PFSK-1 (cell line): ENCODE data around the gene ZDHHC14.

Experiments used
- FOXP2 ChIP-seq: optimal IDR thresholded peaks from 2 replicates; pipeline ENCODE3; 2011; ENCODE audit warnings: borderline replicate concordance, control low read depth, inconsistent platforms; ENCODE audit not compliant: insufficient read depth; ENCODE audit errors: extremely low read length, extremely low read depth
- POLR2AphosphoS5 ChIP-seq: IDR thresholded peaks from 2 replicates; pipeline ENCODE4 v1.6.1; 2012; ENCODE audit warnings: low read depth, mild to moderate bottlenecking, control low read depth, low read length, moderate library complexity
- SIN3A ChIP-seq: IDR thresholded peaks from 2 replicates; pipeline ENCODE4 v1.6.1; 2012; ENCODE audit warnings: mild to moderate bottlenecking, low read length, moderate library complexity, borderline replicate concordance; ENCODE audit not compliant: insufficient read depth
- TAF1 ChIP-seq: IDR thresholded peaks from 2 replicates; pipeline ENCODE4 v1.6.1; 2012; ENCODE audit warnings: low read length, control low read depth, borderline replicate concordance; ENCODE audit not compliant: insufficient read depth
- TF ChIP-seq, protein P1 (sequence below), 2 experiments: IDR thresholded peaks; 2 replicates each; pipeline versions ENCODE4 v1.6.1 to v1.8.0; 2011 to 2012; ENCODE audit warnings: low read depth in 2 of 2, low read length in 2 of 2, control low read depth in 1 of 2, inconsistent platforms in 1 of 2, mild to moderate bottlenecking in 1 of 2, moderate library complexity in 1 of 2; ENCODE audit not compliant: insufficient read depth in 1 of 2

- TF ChIP-seq, protein P1, sequence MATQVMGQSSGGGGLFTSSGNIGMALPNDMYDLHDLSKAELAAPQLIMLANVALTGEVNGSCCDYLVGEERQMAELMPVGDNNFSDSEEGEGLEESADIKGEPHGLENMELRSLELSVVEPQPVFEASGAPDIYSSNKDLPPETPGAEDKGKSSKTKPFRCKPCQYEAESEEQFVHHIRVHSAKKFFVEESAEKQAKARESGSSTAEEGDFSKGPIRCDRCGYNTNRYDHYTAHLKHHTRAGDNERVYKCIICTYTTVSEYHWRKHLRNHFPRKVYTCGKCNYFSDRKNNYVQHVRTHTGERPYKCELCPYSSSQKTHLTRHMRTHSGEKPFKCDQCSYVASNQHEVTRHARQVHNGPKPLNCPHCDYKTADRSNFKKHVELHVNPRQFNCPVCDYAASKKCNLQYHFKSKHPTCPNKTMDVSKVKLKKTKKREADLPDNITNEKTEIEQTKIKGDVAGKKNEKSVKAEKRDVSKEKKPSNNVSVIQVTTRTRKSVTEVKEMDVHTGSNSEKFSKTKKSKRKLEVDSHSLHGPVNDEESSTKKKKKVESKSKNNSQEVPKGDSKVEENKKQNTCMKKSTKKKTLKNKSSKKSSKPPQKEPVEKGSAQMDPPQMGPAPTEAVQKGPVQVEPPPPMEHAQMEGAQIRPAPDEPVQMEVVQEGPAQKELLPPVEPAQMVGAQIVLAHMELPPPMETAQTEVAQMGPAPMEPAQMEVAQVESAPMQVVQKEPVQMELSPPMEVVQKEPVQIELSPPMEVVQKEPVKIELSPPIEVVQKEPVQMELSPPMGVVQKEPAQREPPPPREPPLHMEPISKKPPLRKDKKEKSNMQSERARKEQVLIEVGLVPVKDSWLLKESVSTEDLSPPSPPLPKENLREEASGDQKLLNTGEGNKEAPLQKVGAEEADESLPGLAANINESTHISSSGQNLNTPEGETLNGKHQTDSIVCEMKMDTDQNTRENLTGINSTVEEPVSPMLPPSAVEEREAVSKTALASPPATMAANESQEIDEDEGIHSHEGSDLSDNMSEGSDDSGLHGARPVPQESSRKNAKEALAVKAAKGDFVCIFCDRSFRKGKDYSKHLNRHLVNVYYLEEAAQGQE (IDR thresholded peaks at IDR 0.05; ENCODE audit: insufficient read depth in 1 of 2, low read depth in 2 of 2, low read length in 2 of 2), result no peak
- TF ChIP-seq SIN3A, result no peak
- no peak for TF ChIP-seq TAF1
- TF ChIP-seq POLR2AphosphoS5, result no peak
- TF ChIP-seq FOXP2, result no peak
Observed at GRCh38 chr6:157646012-157646411, 265.0 kb downstream of the ZDHHC14 start.
